Activated naive CD8-positive, alpha-beta T cell treated with anti-CD3 and anti-CD28 coated beads, Interleukin-2, amount 10 ng/mL, durations not matched to agents 7 days and 5 days (primary cell): ENCODE measurements around the gene PRR27. TPM values are rescaled to one million over a fixed set of nuclear protein-coding genes. Genes with fewer than 3 reads are reported as not detected.

ENCODE experiments used
- total RNA-seq, 2 experiments: library from RNA; stranded (reverse); gene quantifications; one replicate each; pipeline ENCODE4 v1.2.3, GENCODE V29; 2021

The PRR27 gene
- total RNA-seq, 2 experiments from 2014 or later = not detected

Other genes starting within 250 kb of the PRR27 start
- gene CSN1S1, start 223.2 kb upstream of the PRR27 start, total RNA-seq = not detected
- not detected for gene CSN2, start 188.5 kb upstream of the PRR27 start, total RNA-seq
- gene STATH, start 158.3 kb upstream of the PRR27 start, total RNA-seq = not detected
- gene HTN3, start 125.8 kb upstream of the PRR27 start, total RNA-seq = not detected
- not detected for gene HTN1, start 103.8 kb upstream of the PRR27 start, total RNA-seq
- gene ODAM, start 41.5 kb downstream of the PRR27 start, total RNA-seq = not detected
- gene FDCSP, start 71.9 kb downstream of the PRR27 start, total RNA-seq = not detected
- not detected for gene CSN3, start 88.4 kb downstream of the PRR27 start, total RNA-seq
- not detected for gene CABS1, start 180.7 kb downstream of the PRR27 start, total RNA-seq
- not detected for gene SMR3A, start 206.5 kb downstream of the PRR27 start, total RNA-seq
- gene SMR3B, start 228.9 kb downstream of the PRR27 start, total RNA-seq = not detected
- gene OPRPN, start 243.7 kb downstream of the PRR27 start, total RNA-seq = not detected